Common myeloid progenitor, CD34-positive (primary cell): Measurements from ENCODE around the gene PRSS23.

ENCODE experiments used
- CTCF ChIA-PET: fragments of 350-600 bp; sonication (Branson Sonifier 250); formaldehyde crosslinking; loops from one replicate; lab custom pipeline; 2021; ENCODE audit warnings: antibody characterized with exemption; lab: Charles Lee
- POLR2A ChIA-PET: fragments of 350-600 bp; sonication (Branson Sonifier 250); formaldehyde crosslinking; loops from one replicate; lab custom pipeline; 2021; ENCODE audit warnings: antibody characterized with exemption; lab: Charles Lee
- DNase-seq, 3 donors: peaks; one replicate each; pipeline versions ENCODE4 v3.0.0 to v3.0.0-alpha.2; 2013
- H3K27ac ChIP-seq, 2 experiments: 1 replicate in 1 of 2; 2 replicates in 1 of 2; pipeline ENCODE4 v1.7.0; 2013; ENCODE audit warnings: inconsistent platforms in 2 of 2, low read length in 2 of 2, mild to moderate bottlenecking in 2 of 2, low read depth in 1 of 2, moderate library complexity in 1 of 2; ENCODE audit not compliant: severe bottlenecking in 2 of 2, insufficient read depth in 1 of 2, poor library complexity in 1 of 2
- H3K27me3 ChIP-seq, 5 experiments: replicated peaks in 2 of 5; 1 replicate in 3 of 5; 2 replicates in 2 of 5; pipeline versions ENCODE4 v1.6.1 to v1.7.0; 2013; ENCODE audit warnings: low read length in 4 of 5, mild to moderate bottlenecking in 2 of 5, moderate library complexity in 2 of 5, inconsistent platforms in 1 of 5; ENCODE audit not compliant: insufficient read depth in 5 of 5, control insufficient read depth in 4 of 5
- H3K36me3 ChIP-seq, 4 experiments: 1 replicate in 2 of 4; 2 replicates in 2 of 4; pipeline versions ENCODE4 v1.6.1 to v1.7.0; 2013; ENCODE audit warnings: low read length in 3 of 4, control low read depth in 1 of 4, mild to moderate bottlenecking in 1 of 4; ENCODE audit not compliant: control insufficient read depth in 4 of 4, insufficient read depth in 4 of 4
- H3K4me1 ChIP-seq, 4 experiments: 1 replicate in 3 of 4; 2 replicates in 1 of 4; pipeline versions ENCODE4 v1.6.1 to v1.7.1; 2013; ENCODE audit warnings: low read length in 3 of 4, mild to moderate bottlenecking in 3 of 4, control low read depth in 1 of 4, inconsistent platforms in 1 of 4, moderate library complexity in 1 of 4; ENCODE audit not compliant: control insufficient read depth in 4 of 4, insufficient read depth in 4 of 4; ENCODE audit errors: control extremely low read depth in 1 of 4
- H3K4me3 ChIP-seq, 7 experiments: 1 replicate in 4 of 7; 2 replicates in 3 of 7; pipeline versions ENCODE4 v1.5.1 to v1.7.0; 2013; ENCODE audit warnings: mild to moderate bottlenecking in 7 of 7, low read length in 6 of 7, moderate library complexity in 6 of 7, inconsistent platforms in 2 of 7, low read depth in 2 of 7, control low read depth in 1 of 7; ENCODE audit not compliant: insufficient read depth in 4 of 7, control insufficient read depth in 1 of 7; ENCODE audit errors: extremely low read depth in 1 of 7
- H3K9me3 ChIP-seq, 5 experiments: 1 replicate in 4 of 5; 2 replicates in 1 of 5; pipeline versions ENCODE4 v1.6.1 to v1.7.1; 2013; ENCODE audit warnings: low read length in 4 of 5, mild to moderate bottlenecking in 2 of 5, inconsistent platforms in 1 of 5, low read depth in 1 of 5, moderate library complexity in 1 of 5; ENCODE audit not compliant: control insufficient read depth in 4 of 5, insufficient read depth in 2 of 5; ENCODE audit errors: control extremely low read depth in 1 of 5
- WGBS: methylation state at CpG from one replicate; pipeline ENCODE4 v1.1.5; 2013; ENCODE audit not compliant: insufficient coverage; 5-methylcytosine and 5-hydroxymethylcytosine counted together

PRSS23 gene

DNA sequence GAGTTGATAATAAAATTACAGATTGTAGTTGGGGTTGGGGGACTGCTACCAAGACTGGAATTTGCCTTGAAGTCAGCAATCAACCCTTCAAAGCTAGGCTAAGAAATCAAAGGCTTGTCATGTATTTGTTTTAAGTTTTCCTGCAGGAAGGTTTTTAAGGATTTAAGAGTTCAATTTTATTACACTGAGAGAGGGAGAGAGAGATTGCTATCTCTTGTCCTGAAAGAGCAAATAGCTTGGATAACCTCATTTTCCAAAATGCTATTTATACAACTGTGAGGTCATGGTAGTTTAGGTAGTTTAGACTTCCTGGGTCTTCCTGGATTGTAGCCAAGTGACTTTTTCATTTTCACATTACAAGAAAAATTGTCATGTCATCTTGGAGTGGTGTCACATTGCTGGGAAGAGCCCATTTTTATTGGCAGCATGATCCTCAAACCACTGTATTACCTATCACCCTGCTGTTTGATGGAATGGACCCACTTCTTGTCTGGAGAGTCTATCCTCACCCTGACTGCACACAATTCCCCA, 10.1 kb upstream of the PRSS23 start:
- Histone ChIP-seq H3K4me1 (peaks cover 0 to 14% (median 3%) of the 10 kb centered on the region in 4 experiments), H3K27ac (no peak overlapping the region), H3K4me3 (no peak overlapping the region), H3K27me3 (no peaks in the 10 kb centered on the region), H3K36me3 (no peaks in the 10 kb centered on the region), H3K9me3 (no peaks in the 10 kb centered on the region)
- peak in 1 of 3 donors; percentile 20 for DNase-seq
- ChIA-PET CTCF (interaction anchor here (1.2 to 1.4 kb wide), 2 partner anchors 9 to 16 kb away, joined by 3 to 4 read pairs; no protein-coding TSS in a partner anchor), POLR2A (no interaction called here)

DNA sequence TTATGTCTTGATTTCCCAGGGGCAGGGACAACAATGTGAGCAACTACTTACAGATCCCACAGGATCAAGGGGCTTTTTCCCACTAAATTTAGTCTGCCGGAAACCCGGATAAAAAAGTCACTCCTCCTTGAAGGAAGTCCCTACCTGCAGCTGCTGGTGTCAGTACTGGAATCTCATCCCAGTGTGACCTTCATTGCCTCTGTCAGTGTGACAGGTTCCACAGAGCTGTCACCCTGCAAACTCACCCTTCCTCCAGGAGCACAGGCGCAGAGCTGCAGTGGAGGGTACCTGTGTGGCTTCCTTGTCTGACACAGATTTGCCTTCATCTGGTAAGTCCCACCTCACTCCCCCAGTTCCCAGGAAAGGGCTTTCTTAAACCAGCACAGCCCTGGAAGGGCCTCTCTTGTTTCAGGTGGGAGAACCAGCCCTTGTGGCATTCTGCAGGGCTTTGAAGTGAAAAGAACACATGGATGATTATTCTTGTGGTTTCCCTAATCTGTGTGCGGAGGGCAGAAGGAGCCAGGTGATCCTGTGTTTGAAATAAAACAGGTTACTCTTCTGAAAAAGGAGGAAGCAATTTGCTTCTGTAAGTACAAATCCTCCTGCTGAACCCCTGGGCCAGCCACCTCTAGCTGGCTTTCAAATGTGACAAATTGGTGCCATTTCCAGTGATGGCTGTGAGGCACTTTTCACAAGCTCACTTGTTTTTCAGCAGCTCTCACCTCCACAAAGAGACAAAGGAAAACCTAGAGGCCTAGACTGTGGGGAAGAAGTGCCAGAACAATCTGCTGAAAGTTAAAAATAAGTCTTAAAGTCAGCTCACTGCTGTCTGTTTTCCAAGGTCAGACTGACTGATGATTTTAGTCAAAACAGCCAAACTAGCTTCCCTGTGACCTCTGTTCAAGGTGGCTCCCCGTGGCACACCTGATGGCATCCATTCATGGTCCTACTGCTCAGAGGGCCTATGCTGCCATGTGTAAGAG, 9.2 kb upstream of the PRSS23 start:
- H3K27me3 ChIP-seq, result no peaks in the 10 kb centered on the region
- H3K27ac ChIP-seq, result no peak overlapping the region
- no peaks in the 10 kb centered on the region for H3K36me3 ChIP-seq
- 94% methylated on average over 4 of the region's 5 CpGs for WGBS
- POLR2A ChIA-PET, result no interaction called here
- CTCF ChIA-PET, result interaction anchor here (0.7 to 2.1 kb wide), 6 partner anchors 9 to 183 kb away, joined by 3 to 9 read pairs (median 3); partner anchors contain the start of gene PRSS23
- no peak overlapping the region for H3K4me3 ChIP-seq
- peaks cover 0 to 14% (median 3%) of the 10 kb centered on the region in 4 experiments for H3K4me1 ChIP-seq
- no peaks in the 10 kb centered on the region for H3K9me3 ChIP-seq
- peak in 1 of 3 donors; percentile 8 for DNase-seq

DNA sequence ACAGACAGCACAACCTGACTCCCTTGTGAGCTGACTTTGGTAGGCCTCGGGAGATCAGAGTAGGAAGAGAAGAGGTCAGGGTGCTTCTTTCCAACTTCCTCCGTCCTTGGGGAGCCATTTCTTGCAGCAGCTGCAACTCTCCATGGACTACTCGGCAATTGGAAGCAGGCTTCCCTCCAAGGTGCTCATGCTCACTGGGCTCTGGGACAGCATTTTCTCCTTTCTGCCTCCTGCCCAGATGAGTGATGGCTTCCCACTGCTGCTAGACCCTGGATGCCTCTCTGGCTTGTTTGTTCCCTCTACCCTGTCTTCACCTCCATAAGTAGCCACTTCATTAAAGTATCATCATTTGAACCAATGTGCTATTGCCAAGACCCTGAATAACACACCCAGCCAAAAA, 8.2 kb upstream of the PRSS23 start:
- no peaks in the 10 kb centered on the region for H3K27me3 ChIP-seq
- POLR2A ChIA-PET, result no interaction called here
- no peaks in the 10 kb centered on the region for H3K36me3 ChIP-seq
- 100% methylated on average over 3 of the region's 3 CpGs for WGBS
- no peak for DNase-seq
- CTCF ChIA-PET, result interaction anchor here (0.9 to 2.1 kb wide), 6 partner anchors 10 to 184 kb away, joined by 3 to 9 read pairs (median 4); no protein-coding TSS in a partner anchor
- no peak overlapping the region for H3K27ac ChIP-seq
- H3K4me3 ChIP-seq, result no peak overlapping the region
- no peaks in the 10 kb centered on the region for H3K9me3 ChIP-seq
- peaks cover 0 to 14% (median 3%) of the 10 kb centered on the region in 4 experiments for H3K4me1 ChIP-seq

DNA sequence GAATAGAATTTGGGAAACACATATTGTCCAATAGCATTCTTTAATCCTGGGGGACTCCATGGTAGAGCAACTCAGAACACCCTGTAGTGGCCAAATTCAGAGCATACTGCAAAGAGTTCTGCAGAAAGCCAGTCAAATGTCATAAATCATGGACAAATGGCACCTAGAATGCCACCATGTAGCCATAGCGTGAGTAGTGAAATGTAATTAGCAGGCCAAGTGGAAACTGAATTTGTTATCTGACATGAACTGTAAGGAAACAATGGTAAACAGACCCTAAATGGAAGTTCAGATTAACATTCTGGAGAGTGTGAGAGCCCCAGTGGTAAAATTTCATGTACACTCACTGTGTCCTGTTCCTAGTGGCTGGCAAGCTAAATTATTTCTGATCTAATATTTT, 7.0 kb upstream of the PRSS23 start:
- no peaks in the 10 kb centered on the region for H3K36me3 ChIP-seq
- H3K27ac ChIP-seq, result no peak overlapping the region
- H3K4me3 ChIP-seq, result no peak overlapping the region
- 42% methylated on average over 1 of the region's 1 CpG for WGBS
- no peaks in the 10 kb centered on the region for H3K27me3 ChIP-seq
- peak; percentile 75 to 91 (median 82) for DNase-seq
- H3K4me1 ChIP-seq, result peaks cover 0 to 14% (median 3%) of the 10 kb centered on the region in 4 experiments
- ChIA-PET POLR2A (interaction anchor here (0.7 kb wide), 1 partner anchor 121 kb away, joined by 3 read pairs; the partner anchor contains the start of gene ME3), CTCF (interaction anchor here (0.6 to 1.7 kb wide), 5 partner anchors 9 to 1110 kb away, joined by 3 to 5 read pairs (median 3); no protein-coding TSS in a partner anchor)
- H3K9me3 ChIP-seq, result no peaks in the 10 kb centered on the region

DNA sequence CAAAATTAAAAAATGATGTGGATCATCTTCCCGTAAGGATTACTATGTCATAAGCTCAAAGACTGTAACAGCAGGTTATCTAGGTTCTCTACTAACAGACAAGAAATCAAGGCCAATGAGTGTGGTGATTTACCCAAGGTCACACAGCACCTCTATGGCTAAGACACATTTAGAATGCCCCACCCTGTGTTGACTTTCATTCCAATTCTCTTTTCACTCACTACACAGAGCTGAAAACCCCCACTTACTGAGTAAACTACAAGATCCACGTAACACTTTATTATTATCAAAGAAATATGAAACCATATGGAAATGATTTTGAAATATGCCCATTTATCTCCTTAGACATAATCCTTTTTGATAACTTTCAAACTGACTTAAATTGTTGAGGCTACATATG, 4.8 kb upstream of the PRSS23 start:
- no peaks in the 10 kb centered on the region for H3K36me3 ChIP-seq
- ChIA-PET CTCF (interaction anchor here (0.9 to 1.2 kb wide), 3 partner anchors 9 to 162 kb away, joined by 3 read pairs; no protein-coding TSS in a partner anchor), POLR2A (no interaction called here)
- DNase-seq, result no peak
- H3K27ac ChIP-seq, result no peak overlapping the region
- H3K4me3 ChIP-seq, result no peak overlapping the region
- no peaks in the 10 kb centered on the region for H3K9me3 ChIP-seq
- WGBS, result no CpG with 5 or more reads among the region's 2 CpGs
- peaks cover 0 to 19% (median 9%) of the 10 kb centered on the region in 4 experiments for H3K4me1 ChIP-seq
- H3K27me3 ChIP-seq, result peaks cover 0 to under 1% (median 0%) of the 10 kb centered on the region in 5 experiments

DNA sequence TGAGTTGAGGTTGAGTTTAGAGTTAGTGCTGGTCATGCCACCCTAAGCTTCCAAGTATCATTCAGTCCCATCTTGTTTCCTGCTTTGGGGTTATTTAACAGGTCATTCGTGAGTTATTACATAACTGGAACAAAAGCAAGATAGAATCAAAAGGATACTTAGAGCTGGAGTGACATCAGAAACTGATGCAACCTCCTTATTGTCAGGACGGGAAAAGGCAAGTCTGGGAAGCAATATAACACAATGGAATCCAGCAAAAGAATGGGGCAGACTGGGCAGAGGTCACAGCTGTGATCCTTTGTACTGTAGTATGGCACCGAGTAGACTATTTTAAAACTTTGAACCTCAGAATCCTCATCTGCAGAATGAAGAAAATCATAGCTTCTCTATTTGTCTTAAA, 4.4 kb upstream of the PRSS23 start:
- Histone ChIP-seq H3K27me3 (peaks cover 0 to 4% (median 2%) of the 10 kb centered on the region in 5 experiments), H3K27ac (no peak overlapping the region), H3K36me3 (no peaks in the 10 kb centered on the region), H3K9me3 (no peaks in the 10 kb centered on the region), H3K4me3 (no peak overlapping the region), H3K4me1 (peaks cover 0 to 23% (median 14%) of the 10 kb centered on the region in 4 experiments)
- WGBS, result 73% methylated on average over 2 of the region's 3 CpGs
- ChIA-PET CTCF (interaction anchor here (0.9 to 1.3 kb wide), 4 partner anchors 9 to 163 kb away, joined by 3 to 4 read pairs (median 3); no protein-coding TSS in a partner anchor), POLR2A (no interaction called here)
- DNase-seq, result no peak
